ENCODE measurements around the gene LMF2. TPM values are rescaled to one million over a fixed set of nuclear protein-coding genes. Genes with fewer than 3 reads are reported as not detected.

The LMF2 gene
- total RNA-seq, 3 donors from 2014 or later (not counting 1 experiment from before 2014, with no cell fraction given) = 114 to 129 (median 122) TPM

GRCh38 chr22:50470491-50470890, 37.0 kb downstream of the LMF2 start:
- DNase-seq (peak in 1 of 2 donors; percentile 36), ATAC-seq (no peak)
- Histone ChIP-seq H3K36me3 (ENCODE audit: control insufficient read depth, insufficient read depth, low read length) (peaks cover 28% of the 10 kb centered on the region), H3K27me3 (ENCODE audit: control insufficient read depth, insufficient read depth, low read length) (no peaks in the 10 kb centered on the region), H3K4me3 (ENCODE audit: low read length) (no peak overlapping the region), H3K27ac (ENCODE audit: low read length) (peak overlapping the region; percentile 91), H3K4me1 (ENCODE audit: control insufficient read depth, insufficient read depth, low read length) (peaks cover 70% of the 10 kb centered on the region), H3K9me3 (ENCODE audit: control insufficient read depth, insufficient read depth, low read length) (no peaks in the 10 kb centered on the region)
- TF ChIP-seq, protein P1, sequence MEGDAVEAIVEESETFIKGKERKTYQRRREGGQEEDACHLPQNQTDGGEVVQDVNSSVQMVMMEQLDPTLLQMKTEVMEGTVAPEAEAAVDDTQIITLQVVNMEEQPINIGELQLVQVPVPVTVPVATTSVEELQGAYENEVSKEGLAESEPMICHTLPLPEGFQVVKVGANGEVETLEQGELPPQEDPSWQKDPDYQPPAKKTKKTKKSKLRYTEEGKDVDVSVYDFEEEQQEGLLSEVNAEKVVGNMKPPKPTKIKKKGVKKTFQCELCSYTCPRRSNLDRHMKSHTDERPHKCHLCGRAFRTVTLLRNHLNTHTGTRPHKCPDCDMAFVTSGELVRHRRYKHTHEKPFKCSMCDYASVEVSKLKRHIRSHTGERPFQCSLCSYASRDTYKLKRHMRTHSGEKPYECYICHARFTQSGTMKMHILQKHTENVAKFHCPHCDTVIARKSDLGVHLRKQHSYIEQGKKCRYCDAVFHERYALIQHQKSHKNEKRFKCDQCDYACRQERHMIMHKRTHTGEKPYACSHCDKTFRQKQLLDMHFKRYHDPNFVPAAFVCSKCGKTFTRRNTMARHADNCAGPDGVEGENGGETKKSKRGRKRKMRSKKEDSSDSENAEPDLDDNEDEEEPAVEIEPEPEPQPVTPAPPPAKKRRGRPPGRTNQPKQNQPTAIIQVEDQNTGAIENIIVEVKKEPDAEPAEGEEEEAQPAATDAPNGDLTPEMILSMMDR (IDR thresholded peaks at IDR 0.05) = no peak
- Mint-ChIP-seq H3K27me3 (ENCODE audit: low read depth in 2 of 2) (no peaks in the 10 kb centered on the region), H3K4me3 (peak overlapping the region; percentile 71), H3K36me3 (no peaks in the 10 kb centered on the region), H3K27ac (peak overlapping the region; percentile 80 to 91), H3K4me1 (peaks cover 41 to 76% of the 10 kb centered on the region in 2 donors), H3K9me3 (no peaks in the 10 kb centered on the region)
- intact Hi-C loops (cut with micrococcal nuclease) = loop anchor here (5.0 kb wide), 1 partner anchor 37 kb away; the partner anchor contains the start of genes LMF2 and NCAPH2
- WGBS (ENCODE audit: insufficient coverage) = 41% methylated on average over 6 of the region's 6 CpGs

DNA sequence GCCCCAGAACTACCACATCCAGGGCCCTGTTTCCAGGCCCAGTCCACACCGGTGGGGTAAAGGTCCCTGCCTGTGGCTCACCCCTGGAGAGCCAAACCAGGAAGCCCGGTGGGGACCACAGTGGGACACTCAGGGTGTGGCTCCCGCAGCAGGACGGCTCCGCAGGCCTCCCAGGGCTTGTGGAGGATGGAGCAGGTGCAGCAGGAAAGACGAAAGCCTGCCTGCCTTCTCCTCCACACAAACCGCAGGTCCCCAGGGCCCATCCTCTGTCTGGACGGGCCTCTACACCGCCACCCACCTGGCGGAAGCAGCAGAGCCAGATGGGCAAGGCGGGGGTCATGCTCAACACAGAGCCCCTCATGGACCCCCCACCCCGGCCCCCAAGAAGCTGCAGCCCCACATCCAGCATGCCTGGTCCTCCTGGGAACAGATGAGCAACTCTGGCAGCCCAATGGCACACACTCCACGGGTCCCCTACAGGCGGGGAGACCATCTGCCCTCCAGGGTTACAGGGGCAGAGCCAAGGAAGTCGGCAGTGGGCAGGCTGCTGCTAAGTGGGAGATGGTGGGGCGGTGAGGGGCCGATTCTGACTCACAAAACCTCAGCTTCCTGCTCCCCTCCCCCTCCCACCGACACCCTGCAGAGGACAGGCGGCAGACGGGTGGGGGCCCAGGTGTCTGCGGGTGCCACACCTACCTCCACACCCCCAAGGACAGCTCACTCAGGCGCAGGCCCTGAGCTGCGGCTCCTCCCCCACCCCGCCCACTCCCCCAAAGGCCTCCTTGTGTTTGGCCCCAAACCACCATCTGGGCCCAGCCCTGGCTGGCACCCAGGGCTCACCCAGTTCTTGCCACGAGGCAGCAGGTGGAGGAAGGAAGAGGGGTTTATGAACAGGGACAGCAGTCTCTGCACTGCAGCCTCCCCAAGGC, 37.9 kb downstream of the LMF2 start:
- H3K9me3 ChIP-seq (ENCODE audit: control insufficient read depth, insufficient read depth, low read length) = no peaks in the 10 kb centered on the region
- Mint-ChIP-seq H3K27me3 (ENCODE audit: low read depth in 2 of 2) (no peaks in the 10 kb centered on the region), H3K4me3 (peak overlapping the region; percentile 71), H3K27ac (peak overlapping the region; percentile 80 to 91), H3K4me1 (peaks cover 41 to 76% of the 10 kb centered on the region in 2 donors), H3K9me3 (no peaks in the 10 kb centered on the region), H3K36me3 (no peaks in the 10 kb centered on the region)
- peak overlapping the region; percentile 91 for H3K27ac ChIP-seq (ENCODE audit: low read length)
- WGBS (ENCODE audit: insufficient coverage) = under 1% methylated on average over 22 of the region's 25 CpGs
- no peaks in the 10 kb centered on the region for H3K27me3 ChIP-seq (ENCODE audit: control insufficient read depth, insufficient read depth, low read length)
- peak; percentile 92 to 98 for DNase-seq
- peak; percentile 82 to 94 (median 87) for ATAC-seq
- H3K36me3 ChIP-seq (ENCODE audit: control insufficient read depth, insufficient read depth, low read length) = peaks cover 36% of the 10 kb centered on the region
- TF ChIP-seq, protein P1 (IDR thresholded peaks at IDR 0.05) = no peak
- peaks cover 66% of the 10 kb centered on the region for H3K4me1 ChIP-seq (ENCODE audit: control insufficient read depth, insufficient read depth, low read length)
- H3K4me3 ChIP-seq (ENCODE audit: low read length) = peak overlapping the region; percentile 38
- intact Hi-C loops (cut with micrococcal nuclease) = loop anchor here (5.0 kb wide), 1 partner anchor 38 kb away; the partner anchor contains the start of genes LMF2 and NCAPH2

DNA sequence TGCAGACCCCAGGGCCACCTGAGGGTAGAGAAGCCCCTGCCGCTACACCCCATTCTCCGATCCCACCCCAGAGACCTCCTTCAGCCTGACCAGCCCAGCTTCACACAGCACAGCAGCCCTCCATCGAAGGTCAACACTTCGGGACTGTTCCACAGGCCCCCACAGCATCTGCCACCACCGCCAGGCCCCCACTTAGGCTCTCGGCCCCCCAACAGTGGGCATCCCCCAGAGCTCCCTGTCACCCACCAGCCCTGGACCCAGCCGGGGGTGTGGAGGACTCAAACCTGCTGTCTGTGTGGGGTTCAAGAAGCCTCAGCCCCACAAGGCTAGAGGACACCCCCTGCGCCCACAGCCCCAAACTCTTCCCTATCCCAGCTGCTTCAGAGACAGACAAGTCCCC, 38.9 kb downstream of the LMF2 start:
- Histone ChIP-seq H3K27me3 (ENCODE audit: control insufficient read depth, insufficient read depth, low read length) (no peaks in the 10 kb centered on the region), H3K27ac (ENCODE audit: low read length) (peak overlapping the region; percentile 91), H3K4me3 (ENCODE audit: low read length) (no peak overlapping the region), H3K36me3 (ENCODE audit: control insufficient read depth, insufficient read depth, low read length) (peaks cover 46% of the 10 kb centered on the region), H3K9me3 (ENCODE audit: control insufficient read depth, insufficient read depth, low read length) (no peaks in the 10 kb centered on the region), H3K4me1 (ENCODE audit: control insufficient read depth, insufficient read depth, low read length) (peaks cover 60% of the 10 kb centered on the region)
- intact Hi-C loops (cut with micrococcal nuclease) = no loop called here
- ATAC-seq (no peak), DNase-seq (no peak)
- H3K27me3 Mint-ChIP-seq (ENCODE audit: low read depth in 2 of 2) = no peaks in the 10 kb centered on the region
- H3K4me3 Mint-ChIP-seq = peak overlapping the region; percentile 42
- H3K27ac Mint-ChIP-seq = peak overlapping the region; percentile 80 to 91
- TF ChIP-seq, protein P1 (IDR thresholded peaks at IDR 0.05) = no peak
- peaks cover 34 to 69% of the 10 kb centered on the region in 2 donors for H3K4me1 Mint-ChIP-seq
- no peaks in the 10 kb centered on the region for H3K36me3 Mint-ChIP-seq
- 80% methylated on average over 6 of the region's 8 CpGs for WGBS (ENCODE audit: insufficient coverage)
- no peaks in the 10 kb centered on the region for H3K9me3 Mint-ChIP-seq

Data from natural killer cell (primary cell).